Esophagus muscularis mucosa (tissue), 4 donors: ENCODE measurements around the gene NACC1.

ENCODE experiments used
- CTCF ChIP-seq, 3 experiments: fragments of 200-600 bp in 2 of 3; fragments of 450-650 bp in 1 of 3; sonication (generic) in 2 of 3; IDR thresholded peaks; one replicate each; pipeline ENCODE4 v1.5.1; 2017 to 2019; ENCODE audit warnings: antibody characterized with exemption in 3 of 3, mild to moderate bottlenecking in 2 of 3, moderate library complexity in 1 of 3
- EP300 ChIP-seq: sonication (generic); formaldehyde crosslinking; IDR thresholded peaks from one replicate; pipeline ENCODE4 v1.6.1; 2017; ENCODE audit warnings: antibody characterized with exemption
- POLR2A ChIP-seq: fragments of 450-650 bp; IDR thresholded peaks from one replicate; pipeline ENCODE4 v1.6.1; 2017; ENCODE audit warnings: antibody characterized with exemption, moderate library complexity, mild to moderate bottlenecking, low read depth

GRCh38 chr19:13154911-13155471 is 36.9 kb downstream of the NACC1 start:
- TF ChIP-seq CTCF (IDR thresholded peaks at IDR 0.05) (peak in 1 of 3 experiments; percentile 20), POLR2A (no peak), EP300 (no peak)
